ENCODE data around the gene INSIG2.

Gene INSIG2

DNA sequence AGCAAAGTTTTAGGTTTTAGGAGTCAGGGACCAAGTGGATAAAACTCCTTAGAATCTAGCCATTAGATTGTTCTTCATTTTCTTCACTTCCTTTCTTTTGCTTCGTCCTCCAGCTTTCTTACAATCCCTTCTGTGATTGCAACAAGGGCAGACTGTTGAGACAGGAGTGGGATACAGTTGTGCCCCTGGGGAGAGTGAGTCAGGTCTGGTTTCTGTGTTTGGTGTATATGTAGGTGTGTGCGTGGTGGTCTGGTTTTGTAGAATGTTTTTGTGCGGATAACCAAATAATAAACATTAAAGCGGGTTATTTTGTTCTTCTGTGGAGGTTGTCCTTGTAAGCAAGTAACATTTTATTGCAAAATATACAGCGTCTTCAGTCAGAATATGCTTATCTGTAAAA is 7.3 kb downstream of the INSIG2 start:
- DNase-seq: no peak
- intact Hi-C loops (cut with DNase I): no loop called here

DNA sequence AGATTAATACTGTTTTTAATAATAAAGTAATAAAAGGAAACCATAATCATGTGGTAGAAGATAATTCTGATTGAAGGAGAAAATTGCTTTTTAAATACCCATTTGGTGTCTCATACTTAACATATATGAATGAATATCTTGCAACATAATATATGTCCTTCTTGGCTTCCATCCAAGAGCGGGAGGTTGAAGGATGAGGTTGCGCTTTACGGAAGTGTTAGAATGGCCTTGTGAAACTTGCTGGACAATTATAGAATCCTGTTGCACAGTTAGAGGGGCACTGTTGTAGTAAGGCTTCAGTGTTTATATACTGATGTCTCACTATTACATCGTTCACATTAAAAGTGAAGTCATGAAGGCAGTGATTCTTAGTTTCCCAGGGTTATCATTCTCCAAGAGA is 9.4 kb downstream of the INSIG2 start:
- intact Hi-C loops (cut with DNase I): no loop called here
- DNase-seq: no peak

DNA sequence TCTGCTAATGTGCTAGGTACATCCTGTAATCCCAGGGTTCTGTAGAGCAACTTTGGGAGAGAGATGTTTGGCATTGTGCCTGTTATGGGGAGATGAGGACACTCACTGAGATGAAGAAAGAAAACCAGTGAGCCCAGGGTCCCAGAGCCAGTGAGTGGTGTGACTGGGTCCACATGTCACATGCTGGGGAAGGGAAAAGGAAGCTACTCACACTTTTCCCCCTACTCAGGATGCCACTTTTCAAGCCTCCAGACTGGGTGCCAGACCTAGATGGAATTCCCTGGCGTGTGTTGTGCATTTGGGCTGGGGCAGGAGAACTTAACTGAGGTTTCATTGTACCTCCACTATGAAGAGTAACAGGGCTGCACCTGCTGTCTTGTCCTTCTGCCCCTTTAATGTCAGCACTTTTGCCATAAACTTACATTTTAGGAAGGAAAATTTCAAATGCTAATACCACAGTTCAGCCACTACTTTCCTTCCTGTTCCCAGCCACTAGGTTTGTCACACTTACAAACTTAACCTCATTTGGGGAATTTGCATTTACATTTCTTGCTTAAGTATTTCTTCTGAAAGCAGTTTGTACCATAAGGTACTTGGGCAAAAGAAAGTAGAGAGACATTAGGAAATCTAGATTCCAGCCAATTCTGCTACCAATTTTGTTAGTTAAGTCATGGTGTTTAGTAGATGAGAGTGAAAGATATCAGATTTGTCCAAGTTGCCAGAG is 10.2 kb downstream of the INSIG2 start:
- DNase-seq: no peak

DNA sequence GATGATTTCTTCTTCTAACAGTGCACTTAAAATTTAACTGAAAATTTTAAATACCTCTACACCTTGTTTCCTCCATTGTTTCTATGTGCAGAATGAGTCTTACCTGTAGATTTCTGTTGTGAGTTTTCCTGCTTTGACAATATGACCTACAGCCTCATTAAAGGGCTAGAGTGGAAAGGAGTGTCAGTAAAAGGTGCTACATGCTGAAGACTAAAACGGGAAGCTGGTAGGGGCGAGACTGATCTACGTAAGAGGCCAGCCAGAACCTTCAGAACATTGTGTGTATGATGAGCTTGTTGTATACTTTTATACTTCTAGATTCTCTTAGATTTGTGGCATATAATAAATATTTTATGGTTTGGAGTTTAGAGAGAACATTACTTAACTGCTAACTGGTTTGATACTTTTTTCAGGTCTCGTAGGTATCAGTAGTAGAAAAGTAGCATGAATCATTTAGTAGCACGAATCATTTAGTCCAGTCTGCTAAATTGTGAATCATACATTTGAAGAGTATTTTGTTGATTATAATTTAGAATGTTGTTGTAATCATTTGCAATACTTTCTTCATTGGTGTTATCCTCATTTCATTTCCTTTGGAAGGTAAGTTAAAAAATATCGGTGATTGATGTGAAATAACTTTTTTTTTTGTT is 14.3 kb downstream of the INSIG2 start:
- DNase-seq: no peak
- intact Hi-C loops (cut with DNase I): no loop called here

More for the DNA sequence above, 10.2 kb downstream of the INSIG2 start:
- intact Hi-C loops (cut with DNase I): no loop called here

DNA sequence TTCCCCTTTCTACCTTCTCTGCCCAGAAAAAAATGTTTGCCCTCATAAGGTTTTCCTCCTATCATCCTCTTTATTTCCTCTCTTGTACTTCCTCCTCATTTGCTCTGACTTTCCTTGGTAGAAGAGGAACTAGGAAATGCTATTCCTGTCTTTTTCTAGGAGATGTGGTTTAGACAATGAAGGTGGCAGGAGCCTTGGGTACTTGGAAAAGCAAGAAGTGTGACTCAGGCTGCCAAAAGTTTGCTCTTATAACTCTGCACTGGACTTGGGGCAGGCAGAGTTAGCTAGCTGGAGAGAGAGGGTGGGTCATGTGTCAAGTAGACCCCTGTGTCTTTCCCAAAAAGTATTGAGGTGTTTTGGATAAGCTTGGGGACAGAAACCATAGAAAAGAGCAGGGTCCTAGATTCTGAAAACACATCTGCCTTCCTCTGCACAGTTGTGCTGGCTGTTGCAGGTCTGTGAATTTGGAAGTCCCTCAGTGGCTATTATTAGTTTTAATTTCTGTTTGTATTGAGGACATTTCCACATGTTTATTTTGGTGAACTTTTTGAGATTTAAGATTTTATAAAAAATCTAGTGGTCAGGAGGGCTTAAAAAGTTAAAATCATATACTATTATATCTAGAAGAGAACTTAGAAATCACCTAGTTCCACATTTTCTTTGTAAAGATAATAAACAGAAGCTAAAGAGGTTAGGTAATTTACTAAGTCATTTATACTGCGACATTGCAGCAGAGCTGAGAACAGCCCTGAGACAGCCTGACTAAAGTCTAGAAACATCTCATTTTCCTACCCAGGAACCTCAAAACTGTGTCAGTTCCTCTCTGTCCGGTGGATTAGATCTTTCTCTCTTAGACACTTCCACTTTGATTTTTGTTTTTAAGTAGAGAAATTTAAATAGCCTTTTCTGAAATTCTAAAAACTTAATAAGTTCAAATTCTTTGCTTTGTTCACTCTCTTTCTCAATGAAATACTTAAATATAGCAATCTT is 16.0 kb downstream of the INSIG2 start:
- no peak for DNase-seq
- intact Hi-C loops (cut with DNase I): no loop called here

DNA sequence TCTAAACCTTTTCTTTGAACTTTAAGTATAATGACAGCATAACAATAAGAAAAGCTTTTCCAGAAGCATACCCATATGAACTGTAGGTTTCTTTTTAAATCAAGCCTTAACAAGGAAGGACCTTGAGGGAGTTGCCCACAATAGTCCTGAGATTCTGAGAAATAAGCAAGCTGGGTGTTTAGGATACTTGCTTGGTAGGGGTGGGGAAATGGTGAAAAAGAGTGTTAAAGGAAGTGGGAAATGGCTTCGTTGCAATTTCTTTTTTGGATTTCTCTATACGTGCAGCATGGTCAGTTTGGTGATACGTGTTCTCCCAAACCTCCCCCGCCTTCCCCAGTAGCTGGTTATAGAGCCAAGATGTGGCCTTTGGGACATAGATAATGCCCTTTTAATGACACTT is 17.2 kb downstream of the INSIG2 start:
- DNase-seq: no peak

DNA sequence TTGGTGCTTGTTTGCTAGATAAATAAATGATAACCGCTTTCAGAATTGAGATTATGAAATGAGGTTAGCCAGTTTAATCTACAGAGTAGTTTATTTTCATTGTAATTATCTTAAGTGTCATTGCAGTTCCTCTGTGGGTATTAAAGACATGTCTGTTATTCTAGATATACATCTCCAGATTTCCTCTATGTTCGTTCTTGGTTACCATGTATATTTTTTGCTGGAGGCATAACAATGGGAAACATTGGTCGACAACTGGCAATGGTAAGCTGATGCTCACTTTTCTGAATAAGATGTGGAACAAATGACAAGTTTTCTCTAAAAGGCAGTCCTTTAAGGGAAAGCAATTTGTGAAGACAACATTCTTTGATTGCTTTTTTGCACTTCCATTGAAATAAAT is 18.7 kb downstream of the INSIG2 start:
- no peak for DNase-seq
- intact Hi-C loops (cut with DNase I): no loop called here

More for the DNA sequence above, 17.2 kb downstream of the INSIG2 start:
- intact Hi-C loops (cut with DNase I): no loop called here

DNA sequence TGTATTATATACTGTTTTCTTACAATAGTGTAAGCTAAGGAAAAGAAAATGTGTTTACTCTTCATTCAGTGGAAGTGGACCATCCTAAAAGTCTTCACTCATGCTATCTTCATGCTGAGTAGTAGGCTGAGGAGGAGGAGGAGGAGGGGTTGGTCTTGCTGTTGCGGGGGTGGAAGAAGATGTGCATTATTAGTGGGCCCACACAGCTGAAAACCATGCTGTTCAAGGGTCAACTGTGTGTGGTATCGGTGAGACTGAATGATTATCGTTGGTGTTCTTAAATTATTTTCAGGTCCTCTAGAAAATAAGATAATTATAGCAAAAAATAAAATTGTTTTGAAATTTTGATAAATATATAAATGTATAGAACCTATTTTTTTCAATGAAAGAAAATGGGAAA is 22.0 kb downstream of the INSIG2 start:
- no peak for DNase-seq
- intact Hi-C loops (cut with DNase I): no loop called here

DNA sequence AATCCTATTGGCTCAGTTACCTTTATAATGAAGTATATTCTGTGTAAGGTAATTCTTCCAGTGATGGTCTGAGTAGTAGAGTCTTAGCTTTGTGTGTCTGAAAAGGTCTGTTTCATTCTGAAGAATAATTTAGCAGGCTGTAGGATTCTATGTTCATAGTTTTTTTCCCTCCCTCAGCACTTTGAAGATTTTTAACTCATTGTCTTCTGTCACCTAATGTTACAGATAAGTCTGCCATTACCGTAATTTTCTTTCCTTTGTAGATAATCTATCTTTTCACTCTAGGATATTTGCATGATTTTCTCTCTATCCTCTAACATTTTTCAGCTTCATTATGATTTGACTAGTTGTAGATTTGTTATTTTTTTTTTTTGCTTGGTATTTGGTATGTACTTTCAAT is 22.7 kb downstream of the INSIG2 start:
- DNase-seq: no peak
- intact Hi-C loops (cut with DNase I): no loop called here

DNA sequence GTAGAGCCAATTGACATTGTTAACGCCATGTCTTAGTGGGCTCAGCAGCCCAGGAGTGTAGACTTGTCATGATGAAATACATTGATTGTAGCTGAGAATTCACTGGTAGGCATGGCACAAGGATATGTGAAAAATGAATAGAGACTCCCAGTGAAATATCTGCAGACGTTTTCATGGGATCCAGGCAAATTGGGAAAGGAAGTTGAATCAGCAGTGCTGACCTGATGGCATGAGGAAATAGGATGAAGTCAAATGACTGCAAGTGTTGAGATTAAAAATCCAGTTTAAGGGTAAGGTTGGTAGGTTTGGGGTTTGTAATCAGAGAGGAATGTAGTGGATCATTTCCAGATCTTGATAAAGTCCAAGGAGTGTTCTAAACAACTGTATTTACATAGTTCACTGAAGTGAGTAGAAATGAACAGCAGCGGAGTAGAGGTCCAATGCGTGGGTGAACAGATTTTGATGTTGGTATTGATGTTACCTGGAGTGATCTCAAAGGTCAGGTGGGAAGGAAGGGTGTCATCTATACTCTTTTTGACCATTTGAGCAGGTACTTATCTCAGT is 24.6 kb downstream of the INSIG2 start:
- DNase-seq: no peak
- intact Hi-C loops (cut with DNase I): no loop called here

DNA sequence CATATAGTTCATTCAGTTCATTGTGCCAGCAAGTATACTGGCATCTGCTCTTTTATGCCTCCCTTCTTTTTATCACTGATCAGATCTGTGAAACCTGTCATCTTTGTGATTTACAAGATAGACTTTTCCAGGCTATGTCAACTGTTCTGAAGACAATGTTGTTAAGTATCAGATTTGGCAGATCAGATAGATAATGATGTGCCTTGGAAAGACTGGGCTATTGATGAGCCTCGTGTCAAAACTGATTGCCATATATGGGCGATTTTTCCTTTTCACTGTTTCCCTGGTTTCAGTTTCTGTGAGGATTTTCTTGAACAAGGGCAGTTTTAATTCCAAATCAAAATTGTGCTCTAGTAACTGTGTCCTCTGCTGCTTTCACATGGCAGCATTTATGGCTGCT is 26.6 kb downstream of the INSIG2 start:
- DNase-seq: no peak
- intact Hi-C loops (cut with DNase I): no loop called here

DNA sequence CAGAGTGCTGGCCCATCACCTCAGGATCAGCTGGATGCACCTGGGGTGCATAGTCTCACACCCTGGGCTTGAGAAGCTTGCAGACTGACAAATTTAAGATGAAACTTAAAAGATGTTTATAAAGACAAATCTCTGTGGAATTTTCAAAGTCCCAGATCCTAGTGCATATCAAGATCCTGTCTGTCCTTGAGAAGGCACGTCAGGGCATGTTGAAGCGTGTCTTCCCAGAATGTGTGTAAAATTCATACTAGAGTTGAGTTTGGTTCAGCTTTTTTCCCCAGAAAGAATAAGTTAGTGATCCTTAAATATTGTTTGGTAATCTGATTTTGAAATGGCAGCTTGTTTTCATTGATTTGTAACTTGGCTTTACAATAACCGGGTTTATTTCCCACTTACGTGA is 27.5 kb downstream of the INSIG2 start:
- no peak for DNase-seq
- intact Hi-C loops (cut with DNase I): no loop called here

DNA sequence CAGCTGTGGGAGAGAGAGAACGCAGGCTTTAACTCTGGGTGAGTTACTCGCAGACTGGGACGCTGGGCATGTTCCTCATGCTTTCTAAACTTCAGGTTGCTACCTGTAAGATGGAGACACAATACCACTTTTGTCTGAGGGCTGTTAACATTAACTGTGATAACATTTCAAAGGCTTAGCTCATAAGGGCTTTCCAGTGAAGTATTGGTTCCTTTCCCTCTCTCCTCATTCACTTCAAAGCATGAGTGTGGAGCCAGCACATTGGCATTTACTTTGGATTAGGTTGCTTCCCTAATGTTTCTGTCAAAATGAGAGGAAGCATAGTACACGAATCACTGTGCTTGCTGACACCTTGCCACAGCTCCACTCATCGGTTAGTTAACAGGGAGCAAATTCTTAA is 30.2 kb downstream of the INSIG2 start:
- DNase-seq: no peak
- intact Hi-C loops (cut with DNase I): no loop called here

DNA sequence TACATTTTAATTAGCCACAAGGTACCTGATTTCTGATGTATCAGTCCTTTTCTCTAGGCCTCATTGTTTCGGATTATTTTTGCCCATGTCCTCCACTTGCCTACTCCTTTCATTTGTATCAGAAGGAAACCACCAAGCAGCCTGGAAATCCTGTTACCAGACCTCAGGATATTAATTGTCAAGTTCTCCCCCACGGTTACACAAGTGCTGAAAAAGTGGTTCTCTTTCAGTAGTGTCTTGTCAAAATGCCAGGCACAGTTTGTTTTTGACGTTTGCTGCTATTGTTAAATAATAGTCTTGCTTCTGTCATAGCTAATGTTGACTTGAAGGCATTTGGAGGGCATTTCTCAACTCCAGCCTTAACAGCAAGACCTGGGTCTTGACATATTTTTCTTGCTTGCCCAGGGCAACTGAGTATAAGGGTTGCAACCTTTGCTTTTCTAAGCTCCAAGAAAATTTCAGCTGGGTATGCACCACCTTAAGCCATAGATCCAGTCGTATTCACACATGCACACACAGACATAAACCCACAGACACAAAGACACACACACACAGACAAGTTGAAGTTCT is 31.0 kb downstream of the INSIG2 start:
- intact Hi-C loops (cut with DNase I): no loop called here
- no peak for DNase-seq

DNA sequence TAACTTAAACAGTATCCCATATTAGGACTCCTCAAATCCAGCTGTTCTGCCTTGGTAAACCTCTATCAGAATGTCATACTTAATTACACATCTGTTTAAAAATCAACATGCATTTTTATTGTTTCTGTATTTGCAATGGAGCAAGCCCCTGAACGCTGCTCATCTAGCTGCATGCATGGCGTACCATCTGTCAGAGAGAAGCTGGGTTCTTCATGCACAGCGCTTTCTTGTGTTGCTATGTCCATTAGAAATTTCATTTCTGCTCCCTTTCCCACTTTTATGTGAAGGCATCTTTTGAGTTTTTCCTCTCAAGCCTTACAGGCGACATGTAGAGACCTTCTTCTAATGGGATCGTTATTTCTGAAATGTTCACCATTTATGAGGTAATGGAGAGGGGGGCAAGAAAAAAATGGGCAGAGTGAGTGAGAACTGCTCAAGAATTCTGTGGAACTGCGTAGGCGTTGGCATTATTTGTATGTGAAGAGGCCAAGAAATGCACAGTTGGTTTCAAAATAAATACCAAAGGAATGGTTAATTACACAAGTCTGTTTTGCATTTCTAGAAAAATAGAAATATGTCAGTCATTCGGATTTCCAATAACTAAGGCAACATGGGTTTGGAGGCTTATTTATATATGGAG is 31.6 kb downstream of the INSIG2 start:
- intact Hi-C loops (cut with DNase I): no loop called here
- DNase-seq: no peak

DNA sequence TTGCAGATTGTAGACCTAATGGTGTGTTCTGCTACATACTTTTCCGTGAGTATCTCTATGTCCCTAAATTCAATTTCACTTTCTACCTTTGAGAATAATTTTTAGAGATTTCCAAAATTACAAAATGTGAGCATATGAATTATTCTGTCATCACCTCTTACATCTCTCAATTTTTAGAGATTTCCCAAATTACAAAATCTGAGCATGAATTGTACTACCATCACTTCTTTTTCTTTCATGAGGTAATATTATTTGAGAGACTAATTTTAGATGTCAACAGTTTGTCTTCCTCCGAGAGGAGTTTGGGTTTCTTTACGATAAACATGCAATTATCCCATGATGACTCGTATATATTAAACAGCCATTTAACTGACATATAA is 32.1 kb downstream of the INSIG2 start:
- intact Hi-C loops (cut with DNase I): no loop called here
- DNase-seq: no peak

DNA sequence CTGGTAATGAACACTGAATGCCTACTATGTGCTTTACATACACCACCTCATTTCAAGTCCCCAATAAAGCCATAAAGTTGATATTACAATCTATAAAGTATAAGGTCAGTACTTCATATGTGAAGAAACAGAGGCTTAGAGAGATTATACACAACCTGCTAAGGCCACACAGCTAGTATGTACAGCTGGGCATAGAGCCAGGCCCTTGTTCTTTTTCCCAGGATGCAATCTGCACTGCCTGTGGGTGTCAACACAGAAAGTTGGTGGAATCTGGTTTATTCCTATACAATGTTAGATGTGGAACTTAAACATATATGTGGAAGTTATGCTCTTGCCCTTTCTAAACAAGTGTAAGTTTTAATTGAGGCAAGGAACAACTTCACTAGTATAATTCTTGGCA is 32.8 kb downstream of the INSIG2 start:
- intact Hi-C loops (cut with DNase I): no loop called here
- no peak for DNase-seq

DNA sequence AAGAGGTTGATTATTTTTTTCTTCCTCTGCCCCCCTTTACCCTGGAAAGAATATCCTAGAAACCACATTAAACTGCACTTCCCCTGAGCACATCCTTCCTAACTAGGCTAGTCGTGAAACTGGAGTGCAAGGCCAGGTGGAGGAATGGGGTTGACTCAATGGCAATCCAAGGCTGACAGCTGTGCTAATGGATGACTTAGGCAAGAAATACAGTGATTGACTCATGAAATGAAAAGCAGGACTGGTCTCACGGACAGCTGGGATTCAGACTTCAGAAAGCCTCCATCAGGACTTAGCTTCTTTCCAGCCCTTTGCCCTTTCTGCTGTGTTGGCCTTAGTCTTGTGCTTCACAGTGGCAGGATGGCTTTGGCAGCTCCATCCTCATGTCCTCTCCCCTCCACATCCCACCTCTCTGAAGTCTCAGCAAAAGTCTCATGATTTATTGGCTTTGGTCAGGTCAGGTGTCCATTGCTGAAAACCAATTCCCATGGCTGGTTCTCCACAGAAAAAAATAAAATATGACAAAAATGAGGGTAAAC is 33.8 kb downstream of the INSIG2 start:
- DNase-seq: no peak
- intact Hi-C loops (cut with DNase I): no loop called here

DNA sequence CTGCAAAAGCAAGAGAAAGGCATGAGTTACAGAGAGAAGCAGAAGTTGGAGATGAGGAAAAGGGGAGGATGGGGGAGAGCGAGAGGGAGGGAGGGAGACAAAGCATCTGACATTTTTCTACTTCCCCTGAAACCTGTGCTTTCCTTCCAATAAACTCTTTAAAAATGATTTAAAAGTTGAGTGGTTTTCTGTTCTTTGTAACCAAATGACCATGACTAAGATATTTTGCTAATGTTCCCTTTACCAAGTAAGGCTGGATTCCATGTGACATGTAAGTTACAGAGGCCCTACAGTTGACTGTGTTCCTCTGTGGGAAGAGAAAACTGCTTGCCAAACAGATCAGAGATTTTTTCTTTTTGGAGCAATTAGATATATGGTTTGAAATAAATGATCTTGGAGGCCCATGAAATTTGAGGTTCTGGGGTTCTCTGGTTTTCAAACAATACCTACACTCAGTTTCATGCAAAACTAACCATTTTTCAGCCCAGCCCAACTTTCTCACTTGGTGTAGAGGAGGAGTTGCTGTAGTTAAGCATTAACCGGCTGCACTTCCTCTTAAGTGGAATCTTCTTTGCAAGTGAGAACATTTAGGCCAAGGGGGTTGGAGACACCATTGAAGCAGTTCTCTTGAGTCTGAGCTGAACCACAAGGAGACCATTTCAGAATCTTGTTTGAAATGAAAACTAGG is 34.5 kb downstream of the INSIG2 start:
- intact Hi-C loops (cut with DNase I): no loop called here
- no peak for DNase-seq
